Measurements from ENCODE around the gene TMEM87A. TPM values are rescaled to one million over a fixed set of nuclear protein-coding genes. Genes with fewer than 3 reads are reported as not detected.

Gene TMEM87A
- total RNA-seq, 4 donors from 2014 or later, result 106 to 187 (median 125) TPM

DNA sequence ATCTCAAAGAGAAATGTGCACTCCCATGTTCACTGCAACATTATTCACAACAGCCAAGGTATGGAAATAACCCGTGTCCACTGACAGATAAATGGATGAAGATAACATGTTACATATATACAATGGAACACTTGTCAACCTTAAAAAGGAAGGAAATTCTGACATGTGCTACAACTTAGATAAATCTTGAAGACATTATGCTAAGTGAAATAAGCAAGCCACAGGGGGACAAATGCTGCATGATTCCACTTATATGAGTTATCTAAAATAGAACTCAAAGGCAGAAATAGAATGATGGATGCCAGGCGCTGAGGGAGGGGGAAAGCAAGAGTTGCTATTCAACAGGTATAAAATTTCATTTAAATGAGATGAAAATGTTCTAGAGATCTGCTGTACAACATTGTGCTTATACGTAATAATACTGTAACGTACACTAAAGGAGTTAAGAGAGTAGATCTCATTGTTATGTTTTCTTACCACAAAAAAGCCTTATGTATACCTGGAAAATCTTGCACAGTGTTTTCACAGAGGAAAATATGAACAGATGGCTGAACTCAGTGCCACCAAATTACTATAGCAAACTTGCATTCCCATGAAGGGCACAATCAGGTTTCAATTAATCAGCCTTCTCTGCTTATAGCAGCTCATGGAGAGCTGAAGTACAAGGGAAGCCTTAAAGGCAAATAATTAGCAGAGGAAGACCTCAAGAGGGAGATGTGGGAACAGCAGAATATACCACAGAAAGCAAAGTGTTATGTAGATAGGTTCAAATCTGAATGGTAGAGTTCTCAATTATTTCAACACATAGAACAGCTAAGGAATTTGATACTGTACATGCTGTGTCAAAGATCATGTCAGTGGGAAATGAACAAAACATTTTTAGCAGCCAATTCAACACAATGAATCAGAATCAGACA lies 57.1 kb downstream of the TMEM87A start:
- TF ChIP-seq, protein P1, sequence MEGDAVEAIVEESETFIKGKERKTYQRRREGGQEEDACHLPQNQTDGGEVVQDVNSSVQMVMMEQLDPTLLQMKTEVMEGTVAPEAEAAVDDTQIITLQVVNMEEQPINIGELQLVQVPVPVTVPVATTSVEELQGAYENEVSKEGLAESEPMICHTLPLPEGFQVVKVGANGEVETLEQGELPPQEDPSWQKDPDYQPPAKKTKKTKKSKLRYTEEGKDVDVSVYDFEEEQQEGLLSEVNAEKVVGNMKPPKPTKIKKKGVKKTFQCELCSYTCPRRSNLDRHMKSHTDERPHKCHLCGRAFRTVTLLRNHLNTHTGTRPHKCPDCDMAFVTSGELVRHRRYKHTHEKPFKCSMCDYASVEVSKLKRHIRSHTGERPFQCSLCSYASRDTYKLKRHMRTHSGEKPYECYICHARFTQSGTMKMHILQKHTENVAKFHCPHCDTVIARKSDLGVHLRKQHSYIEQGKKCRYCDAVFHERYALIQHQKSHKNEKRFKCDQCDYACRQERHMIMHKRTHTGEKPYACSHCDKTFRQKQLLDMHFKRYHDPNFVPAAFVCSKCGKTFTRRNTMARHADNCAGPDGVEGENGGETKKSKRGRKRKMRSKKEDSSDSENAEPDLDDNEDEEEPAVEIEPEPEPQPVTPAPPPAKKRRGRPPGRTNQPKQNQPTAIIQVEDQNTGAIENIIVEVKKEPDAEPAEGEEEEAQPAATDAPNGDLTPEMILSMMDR (IDR thresholded peaks at IDR 0.05), result no peak
- no peak for TF ChIP-seq POLR2A (IDR thresholded peaks at IDR 0.05)
- Histone ChIP-seq H3K36me3 (peaks cover 6 to 26% of the 10 kb centered on the region in 2 donors), H3K27ac (no peak overlapping the region), H3K9me3 (no peaks in the 10 kb centered on the region), H3K4me3 (replicated peaks in 1 of 3) (no peak overlapping the region), H3K4me1 (peaks cover 0 to 2% of the 10 kb centered on the region in 2 donors), H3K27me3 (no peaks in the 10 kb centered on the region)
- DNase-seq, result no peak
- intact Hi-C loops (cut with DNase I), result no loop called here
- 94 to 96% methylated on average over 4 of the region's 4 CpGs for WGBS, 2 donors

DNA sequence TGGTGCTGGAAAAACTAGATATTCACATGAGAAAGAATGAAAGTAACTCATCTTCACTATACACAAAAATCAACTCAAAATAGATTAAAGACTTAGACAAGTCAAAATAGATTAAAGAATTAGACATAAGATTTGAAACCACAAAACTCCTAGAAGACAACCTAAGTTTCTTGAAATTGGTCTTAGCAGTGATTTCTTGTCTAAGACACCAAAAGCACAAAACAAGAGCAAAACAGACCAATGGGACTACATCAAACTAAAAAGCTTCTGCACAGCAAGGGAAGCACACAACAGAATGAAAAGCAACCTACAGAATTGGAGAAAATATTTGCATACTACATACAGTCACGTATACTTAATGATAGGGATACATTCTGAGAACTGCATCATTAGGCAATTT lies 58.6 kb downstream of the TMEM87A start:
- Histone ChIP-seq H3K27ac (no peak overlapping the region), H3K27me3 (no peaks in the 10 kb centered on the region), H3K4me3 (replicated peaks in 1 of 3) (no peak overlapping the region), H3K9me3 (no peaks in the 10 kb centered on the region), H3K36me3 (peaks cover 6 to 26% of the 10 kb centered on the region in 2 donors), H3K4me1 (peaks cover 0 to 8% of the 10 kb centered on the region in 2 donors)
- TF ChIP-seq, protein P1 (IDR thresholded peaks at IDR 0.05), result no peak
- TF ChIP-seq POLR2A (IDR thresholded peaks at IDR 0.05), result no peak
- 95 to 97% methylated on average over 1 of the region's 1 CpG for WGBS, 2 donors
- no peak for DNase-seq
- intact Hi-C loops (cut with DNase I), result no loop called here

GRCh38 chr15:42213511-42213910 lies 59.7 kb downstream of the TMEM87A start:
- intact Hi-C loops (cut with DNase I), result no loop called here
- no peaks in the 10 kb centered on the region for H3K27me3 ChIP-seq
- DNase-seq, result no peak
- no peak overlapping the region for H3K4me3 ChIP-seq (replicated peaks in 1 of 3)
- peaks cover 6 to 16% of the 10 kb centered on the region in 2 donors for H3K36me3 ChIP-seq
- H3K9me3 ChIP-seq, result no peaks in the 10 kb centered on the region
- peaks cover 0 to 8% of the 10 kb centered on the region in 2 donors for H3K4me1 ChIP-seq
- TF ChIP-seq, protein P1 (IDR thresholded peaks at IDR 0.05), result no peak
- TF ChIP-seq POLR2A (IDR thresholded peaks at IDR 0.05), result no peak
- H3K27ac ChIP-seq, result no peak overlapping the region

DNA sequence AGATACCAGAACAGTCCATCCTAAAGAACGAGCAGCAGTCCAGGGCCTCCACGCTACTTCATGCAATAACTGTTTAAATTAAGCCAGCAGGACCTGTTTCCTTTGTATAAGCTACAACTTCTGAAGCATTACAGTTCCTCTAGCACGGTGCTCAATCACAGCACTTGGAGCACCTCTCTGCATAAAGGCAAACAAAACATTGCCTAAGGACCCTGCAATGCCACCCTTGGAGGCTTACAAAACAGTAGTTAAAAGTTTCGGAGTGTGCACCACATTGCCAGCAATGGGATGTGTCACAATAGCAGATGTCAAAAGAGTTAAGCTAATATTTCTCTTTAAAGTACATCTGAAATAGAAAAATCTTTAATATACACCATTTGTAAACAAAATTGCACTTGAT lies 62.5 kb downstream of the TMEM87A start:
- Histone ChIP-seq H3K27me3 (no peaks in the 10 kb centered on the region), H3K27ac (no peak overlapping the region), H3K36me3 (peaks cover 0 to 3% of the 10 kb centered on the region in 2 donors), H3K9me3 (no peaks in the 10 kb centered on the region), H3K4me3 (replicated peaks in 1 of 3) (no peak overlapping the region), H3K4me1 (peaks cover 7 to 24% of the 10 kb centered on the region in 2 donors)
- intact Hi-C loops (cut with DNase I), result no loop called here
- WGBS, 2 donors, result 30 to 40% methylated on average over 4 of the region's 4 CpGs
- peak; percentile 53 to 60 for DNase-seq
- TF ChIP-seq, protein P1 (IDR thresholded peaks at IDR 0.05), result no peak
- no peak for TF ChIP-seq POLR2A (IDR thresholded peaks at IDR 0.05)

Measured in thyroid gland (tissue), 4 donors.